CD4-positive, alpha-beta T cell treated with Interleukin-4 for 1 hour (primary cell): ENCODE results near the gene ZNF283.
"Not testable (repeated sequence)": the region's sequence is repeated elsewhere in the genome, so short reads cannot be mapped to it uniquely, and the experiment has no call there.

ENCODE experiments used
- DNase-seq, 2 donors: peaks; one replicate each; pipeline ENCODE4 v3.0.0-alpha.2; 2020 to 2022

Gene ZNF283

DNA sequence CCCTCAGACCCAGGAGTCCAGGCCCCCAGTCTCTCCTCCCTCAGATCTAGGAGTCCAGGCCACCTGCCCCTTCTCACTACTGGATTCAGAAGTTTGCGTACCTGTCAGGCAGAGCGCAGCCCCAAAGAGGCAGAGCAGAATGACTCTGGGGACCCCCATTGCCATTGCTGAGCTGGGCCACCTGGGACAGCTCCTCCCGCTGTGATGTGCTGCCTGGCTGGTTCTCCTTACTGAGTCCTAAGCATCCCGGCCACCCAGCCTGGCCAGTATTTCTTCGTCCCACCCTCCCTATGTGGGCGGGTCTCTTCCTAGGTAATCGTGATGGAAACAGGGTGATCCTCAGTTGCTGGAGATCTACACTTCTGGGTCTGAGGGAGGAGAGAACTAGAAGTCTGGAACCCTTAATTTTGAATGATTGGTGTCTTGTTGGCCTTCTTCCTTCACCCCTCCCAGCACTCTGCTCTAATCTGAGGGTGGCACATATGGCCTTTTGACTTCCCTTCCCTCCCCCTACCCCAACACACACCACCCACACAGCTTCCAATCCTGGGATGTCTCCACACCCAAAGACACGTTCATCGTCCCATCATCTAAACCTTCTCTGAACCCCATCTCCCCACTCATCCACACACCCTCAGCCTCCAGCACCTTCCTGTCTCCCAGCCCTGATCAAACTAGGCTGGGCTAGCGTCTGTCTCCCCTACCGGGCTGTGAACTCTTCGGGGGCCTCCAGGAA lies 24.7 kb upstream of the ZNF283 start, which contains the start of gene LYPD5:
TSS of gene LYPD5 (minus strand) at position 232 of the 736 bp plus-strand sequence. CDS start at position 165, 67 bp downstream.
- no peak for DNase-seq

DNA sequence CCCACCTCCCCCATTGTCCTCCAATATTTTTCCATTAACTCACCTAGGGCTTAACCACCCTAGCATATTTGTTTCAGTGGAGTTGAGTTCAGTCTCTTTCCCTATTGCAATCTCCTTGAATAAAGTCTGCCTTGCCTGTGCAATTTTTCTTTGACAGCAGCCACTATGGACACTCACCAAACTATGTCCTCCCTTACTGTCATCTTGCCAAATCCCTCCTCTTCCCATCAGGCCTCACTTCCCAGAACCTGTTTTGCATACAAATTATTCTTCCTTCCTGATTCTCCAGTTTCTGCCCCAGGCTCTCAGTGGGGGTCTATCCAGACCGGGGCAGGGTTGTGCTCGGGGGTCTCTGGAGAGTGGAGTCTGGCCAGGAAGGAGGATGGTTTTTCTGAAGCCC lies 22.7 kb upstream of the ZNF283 start:
- DNase-seq, result no peak

DNA sequence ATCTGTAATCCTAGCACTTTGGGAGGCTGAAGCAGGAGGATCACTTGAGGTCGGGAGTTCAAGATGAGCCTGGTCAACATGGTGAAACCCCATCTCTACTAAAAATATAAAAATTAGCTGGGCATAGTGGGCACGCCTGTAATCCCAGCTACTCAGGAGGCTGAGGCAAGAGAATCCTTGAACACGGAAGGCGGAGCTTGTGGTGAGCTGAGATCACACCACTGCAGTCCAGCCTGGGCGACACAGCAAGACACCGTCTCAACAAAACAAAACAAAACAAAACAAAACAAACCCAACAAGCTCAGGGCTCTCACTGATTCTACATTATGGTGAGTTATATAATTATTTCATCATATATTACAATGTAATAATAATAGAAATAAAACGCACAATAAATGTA lies 20.7 kb upstream of the ZNF283 start:
- not testable (repeated sequence) for DNase-seq

DNA sequence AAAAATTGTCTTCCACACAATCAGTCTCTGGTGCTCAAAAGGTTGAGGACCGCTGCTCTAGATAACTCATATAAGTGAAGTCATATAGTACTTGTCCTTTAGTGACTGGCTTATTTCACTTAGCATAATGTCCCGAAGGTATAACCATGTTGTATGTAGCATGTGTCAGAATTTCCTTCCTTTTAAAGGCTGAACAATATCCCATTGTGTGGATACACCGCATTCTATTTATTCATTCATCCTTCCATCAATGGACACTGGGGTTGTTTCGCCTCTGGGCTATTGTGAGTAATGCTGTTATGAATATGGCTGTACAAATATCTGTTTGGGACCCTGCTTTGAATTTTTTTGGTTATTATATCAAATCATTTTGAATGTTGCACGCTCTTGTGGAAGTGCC lies 20.3 kb upstream of the ZNF283 start:
- DNase-seq, result no peak

DNA sequence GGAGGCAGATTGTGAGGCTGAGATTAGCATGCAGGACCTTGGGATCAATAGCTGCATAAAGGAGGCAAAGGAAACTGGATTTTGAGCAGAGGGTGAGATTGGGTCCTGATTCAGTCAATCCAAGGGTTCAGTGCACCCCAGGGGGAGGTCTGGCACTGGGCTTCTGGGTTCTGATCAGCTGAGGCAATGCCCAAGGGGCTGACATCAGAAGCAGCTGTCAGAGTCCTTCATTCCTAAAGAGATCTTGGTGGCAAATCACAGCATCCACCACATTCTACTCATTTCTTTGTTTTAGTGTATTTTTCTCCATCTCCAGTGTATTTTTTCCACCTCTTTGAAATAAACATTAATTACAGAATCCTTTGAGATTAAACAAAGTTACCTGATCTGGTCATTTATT lies 19.5 kb upstream of the ZNF283 start:
- DNase-seq, result no peak

DNA sequence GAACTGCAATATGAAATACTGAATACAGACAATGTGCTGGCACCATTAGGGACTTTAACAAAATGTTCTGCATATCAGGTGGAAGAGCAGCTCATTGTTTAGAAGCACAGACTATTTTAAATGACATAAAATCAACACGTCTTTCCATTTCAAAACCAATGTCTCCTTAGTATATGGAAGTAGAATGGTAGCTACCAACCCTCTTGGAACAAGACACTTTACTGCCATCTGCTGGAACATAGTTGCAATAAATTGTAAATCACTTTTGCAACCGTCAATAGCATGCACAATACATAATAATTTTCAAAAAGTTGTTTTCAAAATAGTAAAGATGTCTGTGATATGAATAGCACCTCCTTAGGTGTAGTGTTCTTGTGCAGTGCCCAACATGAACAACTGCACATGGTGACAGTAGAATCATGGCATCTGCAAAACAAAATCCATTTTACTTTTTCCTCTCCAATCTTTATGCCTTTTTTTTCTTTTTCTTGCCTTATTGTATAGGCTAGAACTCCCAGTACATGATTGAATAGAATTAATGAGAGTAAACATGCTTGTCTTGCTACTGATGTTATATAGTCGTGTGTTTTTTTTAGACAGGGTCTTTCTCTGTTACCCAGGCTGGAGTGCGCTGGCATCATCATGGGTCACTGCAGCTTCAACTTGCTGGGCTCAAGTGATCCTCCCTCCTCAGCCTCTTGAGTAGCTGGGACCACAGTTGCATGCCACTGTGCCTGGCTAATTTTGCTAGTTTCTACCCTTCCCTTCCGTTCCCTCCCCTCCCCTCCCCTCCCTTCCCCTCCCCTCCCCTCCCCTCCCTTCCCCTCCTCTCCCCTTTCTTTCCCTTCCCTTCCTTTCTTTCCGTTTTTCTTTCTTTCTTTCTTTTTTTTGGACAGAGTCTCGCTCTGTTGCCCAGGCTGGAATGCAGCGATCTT lies 17.1 kb upstream of the ZNF283 start:
- DNase-seq, result peak in 1 of 2 donors; percentile 67

DNA sequence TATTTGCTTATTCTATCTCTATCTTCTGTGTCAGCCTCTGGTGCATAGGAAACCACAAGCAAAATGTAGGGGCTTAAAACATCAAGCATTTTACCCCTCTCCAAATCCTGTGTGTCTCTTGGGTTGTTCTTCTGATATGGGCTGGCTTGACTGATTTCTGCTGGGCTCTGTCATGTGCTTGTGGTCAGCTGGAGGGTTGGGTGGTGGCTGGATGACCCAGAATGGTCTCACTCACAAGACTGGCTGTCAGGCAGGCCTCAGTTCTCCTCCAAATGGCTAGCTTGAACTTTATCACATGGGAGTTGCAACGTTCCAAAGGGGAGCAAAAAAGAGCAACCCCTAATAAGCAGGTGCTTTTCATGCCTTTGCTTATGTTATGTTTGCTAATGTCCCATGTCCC lies 15.3 kb upstream of the ZNF283 start:
- no peak for DNase-seq

DNA sequence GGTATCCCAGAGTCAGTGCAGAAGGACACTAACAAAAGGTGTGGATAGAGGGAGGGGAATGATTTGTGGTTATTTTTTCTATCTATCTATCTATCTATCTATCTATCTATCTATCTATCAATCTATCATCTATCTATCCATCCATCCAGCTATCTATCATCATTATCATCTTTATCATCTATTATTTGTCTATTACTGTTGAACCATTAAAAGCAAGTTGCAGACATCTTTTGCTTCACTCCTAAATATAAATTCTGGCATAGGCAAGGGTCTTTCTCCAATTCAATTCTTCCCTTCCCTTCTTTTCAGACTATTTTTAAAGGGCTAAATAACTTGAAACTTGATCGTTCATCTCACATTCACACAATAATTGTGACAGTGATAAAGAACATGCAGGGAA lies 14.9 kb upstream of the ZNF283 start:
- DNase-seq, result no peak

DNA sequence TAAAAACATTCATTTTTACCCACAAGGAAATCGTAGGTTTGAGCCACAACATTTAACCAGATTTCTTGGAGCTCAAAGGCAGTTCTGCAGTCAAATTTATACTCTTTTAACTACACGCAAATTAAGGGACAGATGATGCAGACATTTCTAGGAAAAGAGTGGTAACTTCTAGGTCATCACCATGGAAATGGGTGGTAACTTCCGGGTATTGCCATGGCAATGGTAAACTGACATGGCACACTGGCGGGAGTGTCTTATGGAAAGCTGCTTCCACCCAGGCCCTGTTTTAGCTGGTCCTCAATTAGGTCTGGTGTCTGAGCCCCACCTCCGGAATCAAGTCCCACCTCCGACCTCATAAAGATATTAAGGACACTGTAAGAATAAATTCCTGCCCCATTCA lies 14.4 kb upstream of the ZNF283 start:
- peak in 1 of 2 donors; percentile 56 for DNase-seq

DNA sequence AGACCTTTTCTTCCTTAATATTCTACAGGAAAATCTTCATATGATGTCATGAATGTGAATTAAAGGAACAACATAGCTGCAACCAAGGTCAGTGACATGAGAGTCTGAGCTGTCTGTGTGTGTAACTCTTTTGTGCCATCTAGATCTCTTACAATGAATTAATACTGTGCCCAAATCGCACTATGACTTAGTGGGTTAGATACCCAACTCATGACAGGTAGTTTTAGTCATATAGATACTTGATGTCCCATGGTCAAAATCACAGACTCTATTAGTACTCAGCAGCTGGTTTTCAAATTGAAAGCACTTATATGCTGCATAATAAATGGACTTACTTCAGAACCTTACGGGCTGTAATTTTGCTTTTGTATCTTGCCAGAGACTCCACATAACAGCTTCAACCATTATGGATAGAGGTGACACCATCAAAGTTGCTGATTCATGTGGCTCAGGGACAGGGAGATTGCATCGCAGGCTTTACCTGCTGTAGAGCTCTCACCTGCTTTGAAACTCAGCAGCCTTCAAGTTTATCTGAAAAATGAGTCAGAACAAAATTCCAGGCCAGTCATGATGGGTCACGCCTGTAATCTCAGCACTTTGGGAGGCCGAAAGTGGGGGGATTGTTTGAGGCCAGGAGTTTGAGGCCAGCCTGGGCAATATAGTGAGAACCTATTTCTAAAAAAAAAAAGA lies 12.3 kb upstream of the ZNF283 start:
- no peak for DNase-seq

DNA sequence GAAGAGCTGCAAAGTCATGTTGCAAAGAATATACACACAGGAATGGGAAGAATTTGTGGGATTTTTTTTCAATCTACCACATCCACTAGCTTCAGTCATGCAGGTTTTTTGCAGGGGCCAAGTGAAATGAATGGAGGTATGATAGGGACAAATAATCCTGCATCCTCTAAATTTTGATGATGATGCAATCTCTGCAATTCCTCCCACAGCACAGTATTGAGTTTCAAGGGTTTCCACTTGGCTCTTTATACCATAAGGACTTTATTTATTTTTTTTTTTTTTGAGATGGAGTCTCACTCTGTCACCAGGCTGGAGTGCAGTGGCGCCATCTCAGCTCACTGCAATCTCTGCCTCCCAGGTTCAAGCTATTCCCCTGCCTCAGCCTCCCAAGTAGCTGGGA lies 9.7 kb upstream of the ZNF283 start:
- DNase-seq, result not testable (repeated sequence)

DNA sequence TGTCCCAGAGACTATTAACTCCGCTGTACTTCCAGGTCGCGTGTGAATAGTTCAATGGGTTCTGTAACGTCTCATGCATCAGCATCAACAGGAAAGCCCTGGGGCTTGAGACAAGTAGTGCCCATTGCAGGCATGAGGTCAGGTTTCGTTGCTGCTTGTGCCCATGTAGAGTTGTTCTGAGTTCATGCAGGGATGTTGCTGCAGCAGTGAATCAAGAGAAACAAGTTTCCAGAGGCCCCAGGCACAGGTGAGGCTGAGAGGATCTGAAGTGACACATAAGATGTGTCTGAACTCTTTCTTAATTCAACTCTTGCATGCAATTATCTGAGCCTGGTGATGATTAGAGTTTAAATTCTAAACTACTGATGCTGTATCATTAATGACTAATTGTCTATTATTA lies 8.6 kb upstream of the ZNF283 start:
- no peak for DNase-seq

DNA sequence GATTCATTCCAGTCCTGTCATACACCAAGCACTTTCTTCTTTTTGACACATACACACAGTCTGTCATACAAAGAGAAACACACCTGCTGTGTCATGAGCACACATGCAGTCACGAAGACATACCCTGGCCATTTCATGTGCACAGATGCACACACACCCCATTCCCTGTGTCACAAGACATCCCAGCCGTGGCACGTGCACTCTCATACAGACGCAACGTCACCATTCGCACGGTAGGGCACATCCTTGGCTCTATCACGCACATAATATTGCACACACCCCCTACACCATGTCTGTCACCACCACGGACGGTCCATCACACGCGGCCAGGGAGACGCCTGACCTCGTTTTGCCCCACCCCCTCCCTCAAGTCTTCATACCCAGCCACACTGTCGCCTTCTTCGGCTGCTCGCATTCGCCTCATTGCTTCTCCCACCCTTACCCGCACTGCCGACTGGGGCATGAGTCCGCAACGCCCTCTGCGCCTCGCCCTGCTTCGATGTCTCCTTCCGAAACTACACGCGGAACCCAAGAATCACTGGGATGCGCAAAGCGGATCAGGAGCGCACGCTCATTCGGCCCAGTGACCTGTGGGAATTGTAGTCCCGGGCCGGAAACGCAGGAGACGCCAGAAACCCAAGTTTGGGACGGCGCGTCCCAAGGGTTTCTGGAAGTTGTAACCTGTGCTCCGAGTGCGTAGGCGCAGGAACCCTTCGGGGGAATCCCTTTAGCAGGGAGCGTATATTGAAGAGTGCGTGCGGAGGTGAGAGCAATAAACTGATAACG lies 6.8 kb upstream of the ZNF283 start:
- peak; percentile 15 to 23 for DNase-seq

DNA sequence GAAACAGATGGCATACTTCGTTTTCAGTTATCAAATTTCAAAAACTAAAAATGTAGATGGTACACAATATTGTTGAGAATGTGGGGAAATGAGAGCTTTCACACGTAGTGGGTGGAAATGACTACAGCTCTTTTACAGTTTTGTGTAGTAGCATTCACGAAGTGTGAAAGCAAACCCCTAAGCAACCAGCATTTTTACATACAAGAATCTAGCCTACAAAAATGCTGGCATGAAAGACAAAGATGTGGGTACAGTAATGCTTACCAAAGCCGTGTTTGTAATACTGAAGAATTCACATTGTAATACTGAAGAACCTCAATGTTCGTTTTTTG lies 6.3 kb upstream of the ZNF283 start:
- no peak for DNase-seq

DNA sequence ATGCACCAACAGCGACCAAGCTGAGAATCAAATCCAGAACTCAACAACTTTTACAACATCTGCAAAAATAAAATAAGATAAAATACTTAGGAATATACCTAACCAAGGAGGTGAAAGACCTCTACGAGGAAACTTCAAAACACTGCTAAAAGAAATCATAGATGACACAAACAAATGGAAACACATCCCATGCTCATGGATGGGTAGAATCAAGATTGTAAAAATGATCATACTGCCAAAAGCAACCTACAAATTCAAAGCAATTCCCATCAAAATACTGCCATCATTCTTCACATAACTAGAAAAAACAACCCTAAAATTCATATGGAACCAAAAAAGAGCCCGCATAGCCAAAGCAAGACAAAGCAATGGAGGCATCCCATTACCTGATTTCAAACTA lies 3.3 kb upstream of the ZNF283 start:
- not testable (repeated sequence) for DNase-seq

DNA sequence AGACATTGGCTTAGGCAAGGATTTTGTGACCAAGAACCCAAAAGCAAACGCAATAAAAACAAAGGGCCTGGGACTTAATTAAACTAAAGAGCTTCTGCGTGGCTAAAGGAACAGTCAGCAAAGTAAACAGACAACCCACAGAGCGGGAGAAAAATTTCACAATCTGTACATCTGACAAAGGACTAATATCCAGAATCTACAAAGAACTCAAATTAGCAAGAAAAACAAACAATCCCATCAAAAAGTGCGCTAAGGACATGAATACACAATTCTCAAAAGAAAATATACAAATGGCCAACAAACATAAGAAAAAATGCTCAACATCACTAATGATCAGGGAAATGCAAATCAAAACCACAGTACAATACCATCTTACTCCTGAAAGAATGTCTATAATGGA lies 2.5 kb upstream of the ZNF283 start:
- not testable (repeated sequence) for DNase-seq

DNA sequence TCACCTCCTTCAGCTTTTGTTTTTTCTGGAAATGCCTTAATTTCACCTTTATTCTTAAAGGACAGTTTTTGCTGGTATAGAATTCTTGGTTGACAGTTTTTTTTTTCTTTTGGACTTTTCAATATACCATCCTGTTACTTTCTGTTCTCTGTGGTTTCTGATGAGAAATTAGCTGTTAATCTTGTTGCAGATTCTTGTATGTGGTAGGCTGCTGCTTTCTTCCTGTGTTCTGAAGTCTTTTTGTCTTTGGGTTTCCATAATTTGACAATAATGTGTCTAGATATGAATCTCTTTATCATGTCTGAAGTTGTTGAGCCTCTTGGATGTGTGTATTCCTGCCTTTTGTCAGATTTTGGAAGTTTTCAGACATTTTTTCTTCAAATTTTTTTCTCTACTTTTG lies 12.0 kb downstream of the ZNF283 start:
- no peak for DNase-seq

DNA sequence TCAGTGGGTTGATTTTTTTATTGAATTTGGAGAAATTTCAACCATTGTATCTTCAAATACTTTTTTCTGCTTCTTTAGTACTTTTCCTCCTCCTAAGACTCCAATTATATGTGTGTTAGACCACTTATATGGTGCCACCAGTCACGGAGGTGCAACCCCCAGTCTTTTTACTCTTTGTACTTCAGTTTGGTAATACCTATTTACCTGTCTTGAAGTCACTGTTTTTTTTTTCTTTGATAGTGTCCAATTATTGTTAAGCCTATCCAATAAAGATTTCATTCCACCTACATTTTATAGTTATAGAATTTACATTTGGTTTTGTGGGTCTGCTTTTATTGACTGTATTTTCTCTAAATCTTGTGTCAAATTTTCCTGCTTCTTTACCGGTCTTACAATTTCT lies 14.9 kb downstream of the ZNF283 start:
- DNase-seq, result no peak

DNA sequence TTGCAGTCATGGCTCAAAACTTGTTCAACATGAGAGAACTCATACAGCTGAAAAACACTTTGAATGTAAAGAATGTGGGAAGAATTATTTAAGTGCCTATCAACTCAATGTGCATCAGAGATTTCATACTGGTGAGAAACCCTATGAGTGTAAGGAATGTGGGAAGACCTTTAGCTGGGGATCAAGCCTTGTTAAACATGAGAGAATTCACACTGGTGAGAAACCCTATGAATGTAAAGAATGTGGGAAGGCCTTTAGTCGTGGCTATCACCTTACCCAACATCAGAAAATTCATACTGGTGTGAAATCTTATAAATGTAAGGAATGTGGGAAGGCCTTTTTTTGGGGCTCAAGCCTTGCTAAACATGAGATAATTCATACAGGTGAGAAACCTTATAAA lies 20.1 kb downstream of the ZNF283 start:
- DNase-seq, result no peak

DNA sequence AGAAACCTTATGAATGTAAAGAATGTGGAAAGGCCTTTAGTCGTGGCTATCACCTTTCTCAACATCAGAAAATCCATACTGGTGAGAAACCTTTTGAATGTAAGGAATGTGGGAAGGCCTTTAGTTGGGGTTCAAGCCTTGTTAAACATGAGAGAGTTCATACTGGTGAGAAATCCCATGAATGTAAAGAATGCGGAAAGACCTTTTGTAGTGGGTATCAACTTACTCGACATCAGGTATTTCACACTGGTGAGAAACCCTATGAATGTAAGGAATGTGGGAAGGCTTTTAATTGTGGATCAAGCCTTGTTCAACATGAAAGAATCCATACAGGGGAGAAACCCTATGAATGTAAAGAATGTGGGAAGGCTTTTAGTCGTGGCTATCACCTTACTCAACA lies 20.8 kb downstream of the ZNF283 start:
- no peak for DNase-seq

DNA sequence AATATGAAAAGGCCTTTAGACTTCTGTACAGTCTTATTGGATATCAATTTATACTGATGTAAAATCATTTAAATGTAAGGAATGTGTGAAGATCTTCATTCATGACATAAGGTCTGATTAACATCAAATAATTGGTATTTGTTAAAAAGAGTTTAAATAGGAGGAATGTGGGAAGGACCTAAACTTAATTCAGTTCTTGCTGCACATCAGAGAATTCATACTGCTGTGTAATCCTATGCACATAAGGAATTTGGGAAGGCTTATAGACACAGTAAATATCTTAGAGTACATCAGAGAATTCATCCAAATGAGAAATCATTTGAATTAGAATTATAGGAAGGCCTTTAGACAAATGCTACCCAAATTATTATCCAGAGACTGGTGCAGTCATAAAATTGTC lies 21.7 kb downstream of the ZNF283 start:
- no peak for DNase-seq

DNA sequence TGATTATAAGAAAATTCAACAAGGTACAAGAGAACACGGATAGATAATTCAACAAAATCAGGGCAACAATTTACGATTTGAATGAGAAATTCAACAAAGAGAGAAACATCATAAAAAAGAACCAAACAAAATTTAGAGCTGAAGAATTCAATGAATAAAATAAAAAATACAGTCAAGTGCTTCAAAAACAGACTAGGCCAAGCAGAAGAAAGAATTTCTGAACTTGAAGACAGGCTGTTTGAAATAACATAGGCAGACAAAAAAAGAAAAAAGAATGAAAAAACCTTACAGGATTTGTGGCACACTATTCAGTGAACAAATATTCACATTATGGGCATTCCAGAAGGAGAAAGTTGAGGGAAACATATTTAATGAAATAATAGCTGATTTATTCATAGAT lies 31.1 kb downstream of the ZNF283 start:
- DNase-seq, result no peak

DNA sequence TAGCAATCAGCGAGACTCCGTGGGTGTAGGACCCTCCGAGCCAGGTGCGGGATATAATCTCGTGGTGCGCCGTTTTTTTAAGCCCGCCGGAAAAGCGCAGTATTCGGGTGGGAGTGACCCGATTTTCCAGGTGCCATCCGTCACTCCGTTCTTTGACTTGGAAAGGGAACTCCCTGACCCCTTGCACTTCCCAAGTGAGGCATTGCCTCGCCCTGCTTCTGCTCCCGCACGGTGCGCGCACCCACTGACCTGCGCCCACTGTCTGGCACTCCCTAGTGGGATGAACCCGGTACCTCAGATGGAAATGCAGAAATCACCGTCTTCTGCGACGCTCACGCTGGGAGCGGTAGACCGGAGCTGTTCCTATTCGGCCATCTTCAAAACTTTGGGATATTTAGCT lies 39.8 kb downstream of the ZNF283 start:
- DNase-seq, result not testable (repeated sequence)
